Naive thymus-derived CD8-positive, alpha-beta T cell (primary cell): ENCODE results near the gene CHST11. TPM values are rescaled to one million over a fixed set of nuclear protein-coding genes. Genes with fewer than 3 reads are reported as not detected.
"Not testable (repeated sequence)": the region's sequence is repeated elsewhere in the genome, so short reads cannot be mapped to it uniquely, and the experiment has no call there.

Experiments used
- ATAC-seq, 2 donors: fragments of 150-1000 bp; cut with Tn5 transposase in 1 of 2; sonication (Bioruptor Pico), chemical (Tn5 transposase) in 1 of 2; 1 replicate in 1 of 2; 2 replicates in 1 of 2; pipeline ENCODE4 v1.10.0; 2021; ENCODE audit warnings: mild to moderate bottlenecking in 2 of 2, moderate library complexity in 2 of 2
- POLR2A ChIA-PET: fragments of 350-600 bp; sonication (Branson Sonifier 250); formaldehyde crosslinking; loops from one replicate; lab custom pipeline; 2021; ENCODE audit warnings: antibody characterized with exemption; lab: Charles Lee
- DNase-seq, 10 donors: peaks; one replicate each; pipeline versions ENCODE4 v3.0.0 to v3.0.0-alpha.2; 2020 to 2022
- H3K27ac Mint-ChIP-seq, 10 donors: one replicate each; pipeline ENCODE4 v1.8.0; 2020 to 2022; ENCODE audit warnings: mild to moderate bottlenecking in 10 of 10, mixed read lengths in 10 of 10, moderate library complexity in 4 of 10, inconsistent platforms in 1 of 10
- H3K27me3 Mint-ChIP-seq, 5 donors: one replicate each; pipeline ENCODE4 v1.8.0; 2021 to 2022; ENCODE audit warnings: mixed read lengths in 5 of 5
- H3K36me3 Mint-ChIP-seq, 3 donors: one replicate each; pipeline ENCODE4 v1.8.0; 2020 to 2022; ENCODE audit warnings: mixed read lengths in 3 of 3, mild to moderate bottlenecking in 2 of 3, inconsistent platforms in 1 of 3
- H3K4me1 Mint-ChIP-seq, 4 donors: one replicate each; pipeline ENCODE4 v1.8.0; 2021 to 2022; ENCODE audit warnings: mixed read lengths in 4 of 4
- H3K4me3 Mint-ChIP-seq, 10 donors: one replicate each; pipeline ENCODE4 v1.8.0; 2020 to 2022; ENCODE audit warnings: mild to moderate bottlenecking in 10 of 10, mixed read lengths in 10 of 10, moderate library complexity in 6 of 10, inconsistent platforms in 1 of 10
- H3K9me3 Mint-ChIP-seq, 9 donors: one replicate each; pipeline ENCODE4 v1.8.0; 2020 to 2022; ENCODE audit warnings: mixed read lengths in 9 of 9, mild to moderate bottlenecking in 3 of 9, inconsistent platforms in 1 of 9, moderate library complexity in 1 of 9
- polyA plus RNA-seq, 3 donors: library from polyadenylated mRNA; unstranded; fragments of 300-500 nt; fragmentation: Illumina TruSeq; gene quantifications; one replicate each; pipeline ENCODE4 v1.2.3, GENCODE V29; 2021
- total RNA-seq, 8 experiments: library from RNA in 2 of 8; stranded (reverse) in 2 of 8; gene quantifications; one replicate each; pipeline ENCODE4 v1.2.3 and lab custom pipeline; 2021 to 2026

CHST11 gene
- total and polyA plus RNA-seq, 5 experiments from 2014 or later, result 23.1 to 35.6 (median 26.8) TPM

- H3K4me1 Mint-ChIP-seq, result peaks cover 39 to 97% (median 71%) of the 10 kb centered on the region in 4 donors
- H3K27ac Mint-ChIP-seq, result peak overlapping the region in 5 of 10 donors; percentile 3 to 88 (median 48)
- no peak for DNase-seq
- H3K36me3 Mint-ChIP-seq, result peaks cover 0 to 5% (median 2%) of the 10 kb centered on the region in 3 donors
- no peaks in the 10 kb centered on the region for H3K27me3 Mint-ChIP-seq
- POLR2A ChIA-PET, result interaction anchor here (0.7 kb wide), 1 partner anchor 14 kb away, joined by 6 read pairs; no protein-coding TSS in a partner anchor
- H3K9me3 Mint-ChIP-seq, result no peaks in the 10 kb centered on the region
- peak overlapping the region in 8 of 10 donors; percentile 18 to 56 (median 31) for H3K4me3 Mint-ChIP-seq
- peak in 1 of 2 donors; percentile 14 for ATAC-seq
Measured at GRCh38 chr12:104522985-104523722, 66.4 kb downstream of the CHST11 start.

GRCh38 chr12:104524034-104524832 is 67.5 kb downstream of the CHST11 start:
- no peak for ATAC-seq
- Mint-ChIP-seq H3K27ac (peak overlapping the region in 4 of 10 donors; percentile 12 to 88 (median 32)), H3K9me3 (peaks cover 0 to 2% (median 0%) of the 10 kb centered on the region in 9 donors), H3K4me1 (peaks cover 34 to 96% (median 68%) of the 10 kb centered on the region in 4 donors), H3K4me3 (peak overlapping the region in 8 of 10 donors; percentile 8 to 73 (median 35)), H3K27me3 (no peaks in the 10 kb centered on the region), H3K36me3 (peaks cover 0 to 7% (median 3%) of the 10 kb centered on the region in 3 donors)
- POLR2A ChIA-PET, result interaction anchor here (0.7 kb wide), 1 partner anchor 15 kb away, joined by 6 read pairs; no protein-coding TSS in a partner anchor
- no peak for DNase-seq

- H3K27me3 Mint-ChIP-seq, result no peaks in the 10 kb centered on the region
- H3K36me3 Mint-ChIP-seq, result peaks cover 0 to 12% (median 3%) of the 10 kb centered on the region in 3 donors
- no peak overlapping the region for H3K4me3 Mint-ChIP-seq
- peaks cover 0 to 5% (median 0%) of the 10 kb centered on the region in 9 donors for H3K9me3 Mint-ChIP-seq
- no peak for DNase-seq
- POLR2A ChIA-PET, result no interaction called here
- peak overlapping the region in 3 of 10 donors; percentile 28 to 66 (median 35) for H3K27ac Mint-ChIP-seq
- ATAC-seq, result no peak
- peaks cover 24 to 88% (median 61%) of the 10 kb centered on the region in 4 donors for H3K4me1 Mint-ChIP-seq
Measured at GRCh38 chr12:104526320-104526719, 69.6 kb downstream of the CHST11 start.

GRCh38 chr12:104526751-104527150 is 70.0 kb downstream of the CHST11 start:
- Mint-ChIP-seq H3K36me3 (peaks cover 0 to 12% (median 3%) of the 10 kb centered on the region in 3 donors), H3K27me3 (no peaks in the 10 kb centered on the region), H3K4me3 (no peak overlapping the region), H3K27ac (peak overlapping the region in 3 of 10 donors; percentile 28 to 66 (median 35)), H3K9me3 (peaks cover 0 to 5% (median 0%) of the 10 kb centered on the region in 9 donors), H3K4me1 (peaks cover 27 to 88% (median 61%) of the 10 kb centered on the region in 4 donors)
- no peak for ATAC-seq
- POLR2A ChIA-PET, result no interaction called here
- DNase-seq, result no peak

GRCh38 chr12:104527653-104528052 is 70.9 kb downstream of the CHST11 start:
- H3K9me3 Mint-ChIP-seq, H3K27me3 Mint-ChIP-seq, H3K4me3 Mint-ChIP-seq, POLR2A ChIA-PET, DNase-seq, ATAC-seq: not testable (repeated sequence)
- Mint-ChIP-seq H3K36me3 (peaks cover 0 to 12% (median 3%) of the 10 kb centered on the region in 3 donors), H3K4me1 (peaks cover 30 to 89% (median 65%) of the 10 kb centered on the region in 4 donors), H3K27ac (peak overlapping the region in 2 of 10 donors; percentile 17 to 32)

- Mint-ChIP-seq H3K36me3 (peaks cover 0 to 12% (median 3%) of the 10 kb centered on the region in 3 donors), H3K27me3 (no peaks in the 10 kb centered on the region), H3K4me1 (peaks cover 27 to 89% (median 62%) of the 10 kb centered on the region in 4 donors), H3K27ac (peak overlapping the region in 1 of 10 donors; percentile 22), H3K4me3 (no peak overlapping the region), H3K9me3 (peaks cover 0 to 5% (median 0%) of the 10 kb centered on the region in 9 donors)
- ATAC-seq, result no peak
- POLR2A ChIA-PET, result no interaction called here
- DNase-seq, result no peak
Measured at GRCh38 chr12:104529130-104529874, 72.6 kb downstream of the CHST11 start.

- DNase-seq, result no peak
- H3K36me3 Mint-ChIP-seq, result peaks cover 0 to 10% (median 2%) of the 10 kb centered on the region in 3 donors
- ATAC-seq, result no peak
- H3K27ac Mint-ChIP-seq, result peak overlapping the region in 1 of 10 donors; percentile 4
- no peaks in the 10 kb centered on the region for H3K27me3 Mint-ChIP-seq
- H3K4me1 Mint-ChIP-seq, result peaks cover 28 to 88% (median 64%) of the 10 kb centered on the region in 4 donors
- peaks cover 0 to 5% (median 0%) of the 10 kb centered on the region in 9 donors for H3K9me3 Mint-ChIP-seq
- POLR2A ChIA-PET, result no interaction called here
- no peak overlapping the region for H3K4me3 Mint-ChIP-seq
Measured at GRCh38 chr12:104532636-104533035, 75.9 kb downstream of the CHST11 start.

GRCh38 chr12:104533134-104533533 is 76.4 kb downstream of the CHST11 start:
- no peak overlapping the region for H3K4me3 Mint-ChIP-seq
- POLR2A ChIA-PET, result no interaction called here
- H3K36me3 Mint-ChIP-seq, result peaks cover 0 to 8% (median 2%) of the 10 kb centered on the region in 3 donors
- DNase-seq, result no peak
- no peaks in the 10 kb centered on the region for H3K27me3 Mint-ChIP-seq
- peaks cover 0 to 5% (median 0%) of the 10 kb centered on the region in 9 donors for H3K9me3 Mint-ChIP-seq
- H3K4me1 Mint-ChIP-seq, result peaks cover 26 to 86% (median 63%) of the 10 kb centered on the region in 4 donors
- ATAC-seq, result no peak
- peak overlapping the region in 3 of 10 donors; percentile 17 to 57 (median 26) for H3K27ac Mint-ChIP-seq

GRCh38 chr12:104534162-104534856 is 77.6 kb downstream of the CHST11 start:
- Mint-ChIP-seq H3K27me3 (no peaks in the 10 kb centered on the region), H3K27ac (peak overlapping the region in 5 of 10 donors; percentile 1 to 53 (median 18)), H3K9me3 (peaks cover 0 to 4% (median 0%) of the 10 kb centered on the region in 9 donors), H3K36me3 (peaks cover 0 to 5% (median 0%) of the 10 kb centered on the region in 3 donors), H3K4me3 (peak overlapping the region in 1 of 10 donors; percentile 16), H3K4me1 (peaks cover 25 to 83% (median 62%) of the 10 kb centered on the region in 4 donors)
- DNase-seq, result no peak
- ATAC-seq, result no peak
- POLR2A ChIA-PET, result no interaction called here

- POLR2A ChIA-PET, result no interaction called here
- DNase-seq (no peak), ATAC-seq (no peak)
- Mint-ChIP-seq H3K27me3 (no peaks in the 10 kb centered on the region), H3K27ac (peak overlapping the region in 3 of 10 donors; percentile 14 to 71 (median 51)), H3K9me3 (peaks cover 0 to 1% (median 0%) of the 10 kb centered on the region in 9 donors), H3K4me1 (peaks cover 27 to 80% (median 63%) of the 10 kb centered on the region in 4 donors), H3K4me3 (no peak overlapping the region), H3K36me3 (peaks cover 0 to 5% (median 0%) of the 10 kb centered on the region in 3 donors)
Measured at GRCh38 chr12:104534857-104535248, 78.1 kb downstream of the CHST11 start.

- no peak for DNase-seq
- no peak for ATAC-seq
- H3K27ac Mint-ChIP-seq, result peak overlapping the region in 2 of 10 donors; percentile 51 to 71
- H3K36me3 Mint-ChIP-seq, result peaks cover 0 to 4% (median 0%) of the 10 kb centered on the region in 3 donors
- H3K27me3 Mint-ChIP-seq, result no peaks in the 10 kb centered on the region
- no peaks in the 10 kb centered on the region for H3K9me3 Mint-ChIP-seq
- H3K4me3 Mint-ChIP-seq, result no peak overlapping the region
- H3K4me1 Mint-ChIP-seq, result peaks cover 27 to 78% (median 59%) of the 10 kb centered on the region in 4 donors
- POLR2A ChIA-PET, result no interaction called here
Measured at GRCh38 chr12:104535369-104535768, 78.6 kb downstream of the CHST11 start.
